ENCODE results near the gene KPNA2.
A peak's percentile ranks its signal among the peaks of the same experiment; 100 is the strongest.
"Not testable (repeated sequence)": the region's sequence is repeated elsewhere in the genome, so short reads cannot be mapped to it uniquely, and the experiment has no call there.

KPNA2 gene

DNA sequence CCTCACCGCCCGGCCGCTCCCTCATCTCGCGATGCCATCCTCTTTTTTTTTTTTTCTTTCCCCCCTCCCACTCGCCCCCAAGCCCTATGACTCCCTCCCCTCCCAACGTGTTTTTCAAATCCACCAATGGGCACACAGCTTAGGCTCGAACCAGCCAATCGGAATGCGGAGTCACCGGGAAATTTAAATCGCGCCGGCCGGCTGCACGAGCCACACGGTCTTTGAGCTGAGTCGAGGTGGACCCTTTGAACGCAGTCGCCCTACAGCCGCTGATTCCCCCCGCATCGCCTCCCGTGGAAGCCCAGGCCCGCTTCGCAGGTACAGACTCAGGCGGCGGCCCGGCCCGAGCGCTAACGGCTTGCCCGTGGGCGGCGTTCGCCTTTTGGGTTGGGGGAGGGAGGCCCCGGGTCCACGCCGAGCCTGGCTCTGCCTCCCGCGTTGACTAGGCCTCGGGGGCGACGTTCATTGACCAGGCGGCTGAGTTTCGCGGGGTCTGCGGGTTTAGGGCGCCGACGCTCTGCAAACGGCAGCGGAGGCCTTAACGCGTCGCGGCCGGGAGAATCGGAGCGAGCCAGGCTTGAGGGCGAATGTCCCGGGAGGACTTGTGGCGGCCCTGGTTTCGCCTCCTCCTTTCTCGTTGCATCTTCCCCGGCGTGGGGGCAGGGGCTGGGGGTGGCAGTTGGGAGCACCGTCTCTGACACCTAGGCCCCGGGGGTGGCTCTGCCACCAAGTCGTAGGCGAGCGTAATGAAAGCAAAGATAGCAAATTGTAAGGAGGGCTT is at the start of gene KPNA2:
Gene KPNA2, plus strand, starts transcription at position 213 of the 781 bp plus-strand sequence. CDS start 1,398 bp downstream, outside the sequence.
- peak; percentile 94 for DNase-seq

DNA sequence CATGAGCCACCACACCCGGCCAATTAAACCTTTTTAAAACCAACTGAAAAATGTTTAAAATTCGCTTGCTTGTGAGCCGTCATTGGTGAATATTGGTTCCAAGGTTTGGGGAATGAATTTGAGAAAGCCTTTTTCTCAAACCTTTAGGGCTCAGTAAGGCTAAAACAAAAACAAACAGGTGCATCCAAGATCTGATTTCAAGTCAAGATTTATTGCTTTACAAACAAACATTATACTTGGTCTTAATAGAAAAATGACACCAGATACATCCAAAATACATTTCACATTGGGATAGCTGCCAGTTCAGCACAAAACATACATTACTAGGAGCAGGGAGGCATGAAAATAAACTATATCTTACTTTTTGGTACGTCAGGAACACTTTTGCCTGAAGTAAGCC is 44.6 kb upstream of the KPNA2 start:
- no peak for DNase-seq

DNA sequence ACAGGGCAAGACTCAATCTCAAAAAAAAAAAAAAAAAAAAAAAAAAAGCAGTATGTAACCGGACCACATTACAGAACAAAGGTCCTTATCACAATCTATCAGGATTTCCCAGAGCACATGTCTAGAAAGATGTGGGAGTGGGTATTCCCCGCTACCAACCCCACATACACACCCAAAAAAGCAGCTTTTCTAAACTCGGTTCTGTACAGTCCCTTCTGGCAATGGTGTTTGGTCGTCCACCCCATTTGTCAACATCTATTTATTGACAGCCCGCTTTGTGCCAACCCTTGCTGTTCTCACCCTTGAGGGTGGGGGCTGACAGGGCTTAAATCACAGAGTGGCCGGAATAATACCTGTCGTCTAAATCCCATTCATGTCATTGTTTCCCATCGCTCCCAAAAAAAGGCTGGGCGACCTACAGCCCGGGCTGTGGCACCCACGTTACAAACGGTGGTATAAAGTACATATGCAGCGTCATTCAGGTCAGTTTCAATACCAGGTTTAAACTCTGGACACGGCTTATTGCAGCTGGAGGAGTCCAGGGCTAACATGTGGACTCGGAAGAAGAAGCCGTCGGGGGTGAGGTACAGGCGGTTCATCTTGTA is 42.9 kb upstream of the KPNA2 start:
- DNase-seq = no peak

DNA sequence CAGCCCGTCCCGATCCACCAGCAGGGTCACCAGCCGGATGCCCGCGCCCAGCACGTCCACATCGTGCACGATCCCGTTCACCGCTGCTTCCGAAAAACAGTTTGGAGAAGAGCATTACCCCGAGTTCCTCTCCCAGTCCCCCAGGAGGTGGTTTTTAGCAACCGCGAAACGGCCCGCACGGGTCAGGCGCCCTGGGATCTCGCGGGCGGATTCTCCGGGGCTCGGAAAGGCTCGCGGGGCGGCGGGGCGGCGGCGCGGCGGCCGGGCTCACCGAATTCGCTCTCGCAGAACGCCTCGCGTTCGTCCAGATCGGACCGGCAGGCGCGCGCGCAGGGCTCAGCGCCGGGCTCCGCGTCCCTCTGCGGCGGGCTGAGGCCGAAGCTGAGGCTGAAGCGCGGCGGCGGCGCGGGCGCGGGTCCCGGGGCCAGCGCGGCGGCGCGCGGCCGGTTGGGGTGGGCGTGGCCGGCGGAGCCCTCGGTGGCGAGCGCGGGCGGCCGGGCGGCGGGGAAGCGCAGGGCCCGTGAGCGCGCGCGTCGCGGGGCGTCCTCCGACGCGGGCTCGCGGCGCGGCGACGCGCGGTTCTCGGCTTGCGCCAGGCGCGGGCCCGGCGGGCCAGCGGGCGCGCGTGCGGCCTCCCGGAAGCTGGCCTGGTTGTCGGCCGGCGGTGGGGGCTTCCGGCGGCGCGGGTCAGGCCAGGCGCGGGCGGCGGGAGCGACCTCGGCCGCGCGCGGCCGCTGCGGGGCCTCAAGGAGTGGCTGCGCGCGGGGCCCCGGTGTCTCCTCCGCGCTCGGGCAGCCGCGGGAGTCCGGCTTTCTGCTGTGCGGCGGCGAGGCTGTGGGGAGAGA is 42.2 kb upstream of the KPNA2 start:
- DNase-seq = peak; percentile 70

DNA sequence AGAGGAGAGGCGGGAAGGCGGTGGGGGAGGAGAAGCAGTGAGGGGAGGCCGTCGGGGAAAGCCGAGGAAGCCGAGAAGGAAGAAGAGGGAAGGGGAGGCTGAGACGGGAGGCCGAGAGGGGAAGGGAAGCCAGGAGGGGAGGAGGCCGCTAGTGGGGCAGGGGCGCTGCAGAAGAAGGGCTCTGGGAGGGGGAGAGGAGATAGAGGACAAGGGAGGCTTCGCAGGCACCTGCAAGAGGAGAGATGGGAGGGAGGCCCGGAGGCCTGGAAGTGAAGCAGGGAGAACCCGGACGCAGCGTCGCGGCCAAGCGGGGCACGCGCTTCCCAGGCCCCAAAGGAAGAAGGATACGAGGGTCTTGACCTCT is 41.6 kb upstream of the KPNA2 start:
- no peak for DNase-seq

DNA sequence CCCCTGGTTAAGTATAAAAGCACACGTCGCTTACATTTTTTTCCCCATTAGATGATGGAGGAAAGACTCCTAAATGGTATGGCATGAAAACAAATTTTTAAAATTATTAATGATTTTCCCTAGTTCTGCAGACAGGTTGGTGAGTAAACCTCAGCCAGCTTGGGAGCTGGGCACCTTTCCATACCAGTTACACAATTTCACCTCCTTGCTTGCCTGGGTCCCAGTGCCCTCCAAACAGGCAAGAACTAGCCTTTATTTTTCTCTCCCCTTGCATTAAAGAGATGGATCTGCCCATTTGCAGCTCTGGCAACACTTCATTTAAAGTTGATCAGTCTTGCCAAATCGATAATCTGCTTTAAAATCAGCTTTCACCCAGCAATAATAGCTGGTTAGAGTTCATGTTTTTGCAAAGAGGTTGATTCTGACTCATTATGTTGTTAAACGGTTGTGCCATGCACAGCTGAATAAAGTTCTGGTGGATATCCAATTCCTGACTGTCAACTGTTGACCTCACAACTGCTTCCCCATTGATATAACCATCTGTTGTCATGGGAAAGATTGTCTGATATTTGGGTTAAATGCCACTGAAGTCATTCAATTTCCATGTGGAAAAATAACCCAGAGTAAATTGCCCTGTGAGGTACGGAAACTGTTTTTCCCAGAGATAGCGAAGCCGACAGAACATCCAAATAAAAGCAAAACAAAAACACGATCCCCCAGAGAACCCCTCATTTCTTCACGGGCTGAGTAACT is 40.5 kb upstream of the KPNA2 start:
- DNase-seq = no peak

DNA sequence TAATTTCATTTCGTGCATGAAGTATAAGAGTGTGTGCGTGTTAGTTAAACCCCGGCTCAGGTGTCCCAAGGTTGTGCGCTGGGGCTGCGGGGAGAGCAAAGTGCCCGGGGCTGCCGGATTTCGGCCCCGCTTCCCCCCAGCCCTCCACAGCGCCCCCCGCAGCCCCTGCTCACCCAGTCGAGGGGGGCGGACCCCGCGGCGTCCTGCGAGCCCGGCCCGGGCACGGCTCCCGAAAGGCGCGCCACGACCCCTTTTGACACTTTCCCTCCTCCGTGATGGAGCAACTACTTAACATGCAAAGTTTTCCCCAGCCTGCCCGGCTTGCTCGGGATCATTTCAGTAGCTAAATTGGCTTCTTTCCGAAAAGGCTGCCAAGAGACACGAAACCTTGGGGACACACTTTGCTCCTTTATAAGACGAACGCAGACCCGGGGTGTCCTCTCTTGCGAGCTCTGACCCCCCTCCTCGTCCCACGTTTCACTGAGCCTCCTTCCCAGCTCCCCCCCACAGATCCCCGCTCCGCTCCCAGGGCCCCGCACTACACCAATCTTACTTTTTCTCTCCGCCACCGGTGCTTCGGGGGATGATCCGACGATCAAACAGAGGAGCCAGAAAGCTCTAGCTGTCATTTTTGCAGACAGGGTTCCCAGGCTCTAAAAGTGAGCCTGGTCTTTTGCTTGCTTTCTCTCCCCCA is 39.8 kb upstream of the KPNA2 start:
- no peak for DNase-seq

DNA sequence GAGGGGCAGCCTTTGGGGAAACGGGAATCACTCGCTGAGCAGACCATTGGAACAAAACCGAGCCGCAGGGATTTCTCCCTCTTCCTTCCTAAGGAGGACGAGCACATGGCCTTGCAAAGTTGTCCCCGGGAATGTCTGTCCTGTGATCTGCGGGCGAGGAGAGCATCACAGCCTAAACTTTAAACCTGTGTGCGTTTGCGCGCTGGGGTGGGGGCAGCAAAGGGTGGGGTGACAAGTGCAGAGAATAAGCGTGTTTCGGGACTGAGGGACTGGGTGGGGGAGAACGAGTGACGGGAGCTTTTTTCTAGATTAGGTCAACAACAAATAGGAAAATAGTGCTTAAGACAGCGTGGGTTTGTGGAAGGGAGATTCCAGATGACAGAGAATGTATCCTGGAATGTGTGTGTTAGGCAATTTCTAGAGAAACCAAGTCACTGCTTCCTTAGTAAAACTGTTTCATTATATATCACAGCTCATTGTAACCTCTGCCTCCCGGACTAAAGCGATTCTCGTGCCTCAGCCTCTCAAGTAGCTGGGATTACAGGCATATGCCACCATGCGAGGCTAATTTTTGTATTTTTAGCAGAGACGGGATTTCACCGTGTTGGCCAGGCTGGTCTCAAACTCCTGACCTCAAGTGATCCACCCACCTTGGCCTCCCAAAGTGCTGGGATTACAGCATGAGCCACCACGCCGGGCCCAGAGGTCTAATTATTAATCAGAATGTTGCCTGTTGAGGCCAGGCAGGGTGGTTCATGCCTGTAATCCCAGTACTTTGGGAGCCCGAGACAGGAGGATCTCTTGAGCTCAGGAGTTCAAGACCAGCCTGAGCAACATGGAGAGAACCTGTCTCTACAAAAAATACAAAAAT is 39.0 kb upstream of the KPNA2 start, which contains the start of gene C17orf58:
Gene C17orf58, minus strand, starts transcription at position 169 of the 871 bp plus-strand sequence. CDS start 271 bp downstream, outside the sequence.
- DNase-seq = not testable (repeated sequence)

DNA sequence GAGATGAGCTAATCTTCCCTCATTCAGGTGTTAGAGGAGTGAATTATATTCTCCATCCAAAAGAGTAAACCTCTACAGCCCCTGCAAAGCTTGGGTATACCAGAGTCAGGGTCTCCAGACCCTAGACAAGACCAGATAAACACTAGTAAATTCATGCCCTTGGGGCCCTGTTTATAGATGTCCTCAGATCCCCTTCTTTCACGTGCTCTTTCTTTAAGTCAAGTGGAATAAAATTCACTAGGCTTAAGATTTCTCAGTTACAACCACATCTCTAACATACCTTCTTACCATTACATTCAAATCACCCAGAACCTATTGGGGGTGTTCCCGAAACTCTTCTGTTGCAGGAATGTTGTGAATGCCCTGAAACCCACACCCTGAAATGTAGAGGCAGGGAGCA is 37.1 kb upstream of the KPNA2 start:
- no peak for DNase-seq

DNA sequence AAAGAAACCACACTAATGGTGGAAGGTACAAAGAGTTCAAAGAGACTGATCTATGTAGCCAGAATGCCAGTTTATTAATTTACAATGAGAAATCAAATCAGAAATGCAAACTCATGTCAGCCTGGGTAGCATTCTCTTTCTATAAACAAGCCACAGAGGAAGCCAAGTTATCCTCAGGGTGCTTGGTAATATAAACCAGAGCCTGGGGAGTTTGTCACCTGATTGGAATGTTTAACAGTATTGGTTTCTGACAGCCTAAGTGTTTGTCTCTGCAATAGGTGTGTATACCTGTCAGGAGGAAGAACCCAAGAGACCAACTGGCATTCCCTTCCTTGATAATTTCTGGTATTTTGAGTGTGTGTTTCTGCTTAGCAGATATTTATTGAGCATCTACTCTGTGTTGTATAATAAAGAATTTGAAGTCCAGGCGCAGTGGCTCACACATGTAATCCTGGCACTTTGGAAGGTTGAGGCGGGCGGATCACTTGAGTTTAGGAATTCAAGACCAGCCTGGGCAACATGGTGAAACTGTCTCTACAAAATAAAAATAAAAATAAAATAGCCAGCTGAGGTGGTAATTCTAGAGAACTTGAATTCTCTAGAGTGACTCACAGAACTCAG is 36.1 kb upstream of the KPNA2 start:
- DNase-seq = no peak

DNA sequence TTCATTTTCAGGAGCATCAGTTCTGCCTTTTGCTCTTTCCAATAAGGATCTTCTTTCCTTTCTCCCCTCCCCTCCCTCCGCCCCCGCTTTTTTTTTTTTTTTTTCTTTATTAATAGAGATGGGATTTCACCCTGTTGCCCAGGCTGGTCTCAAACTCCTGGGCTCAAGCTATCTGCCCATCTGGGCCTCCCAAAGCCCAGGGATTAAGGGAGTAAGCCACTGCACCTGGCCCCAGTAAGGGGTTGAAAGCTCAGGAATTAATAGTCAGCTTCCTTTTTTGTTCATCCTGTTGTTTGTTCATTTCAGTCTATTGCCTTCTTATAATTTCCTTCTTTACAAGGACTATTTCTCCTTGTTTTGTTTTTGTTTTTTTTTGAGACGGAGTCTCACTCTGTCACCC is 31.3 kb upstream of the KPNA2 start:
- DNase-seq = no peak

DNA sequence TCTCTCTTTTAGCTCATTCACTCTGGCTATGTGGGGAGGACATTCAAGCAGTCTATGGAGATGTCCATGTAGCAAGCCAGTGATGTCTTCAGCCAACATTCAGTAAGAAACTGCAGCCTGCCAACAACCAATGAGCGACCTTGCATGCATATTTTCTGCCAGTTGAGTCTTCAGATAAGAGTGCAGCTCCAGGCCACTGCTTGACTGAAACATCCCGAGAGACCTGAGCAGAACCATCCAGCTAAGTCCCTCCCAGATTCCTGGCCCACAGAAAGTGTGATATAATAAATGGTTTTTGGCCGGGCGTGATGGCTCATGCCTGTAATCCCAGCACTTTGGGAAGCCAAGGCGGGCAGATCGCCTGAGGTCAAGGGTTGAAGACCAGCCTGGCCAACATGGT is 28.7 kb upstream of the KPNA2 start:
- DNase-seq = no peak

DNA sequence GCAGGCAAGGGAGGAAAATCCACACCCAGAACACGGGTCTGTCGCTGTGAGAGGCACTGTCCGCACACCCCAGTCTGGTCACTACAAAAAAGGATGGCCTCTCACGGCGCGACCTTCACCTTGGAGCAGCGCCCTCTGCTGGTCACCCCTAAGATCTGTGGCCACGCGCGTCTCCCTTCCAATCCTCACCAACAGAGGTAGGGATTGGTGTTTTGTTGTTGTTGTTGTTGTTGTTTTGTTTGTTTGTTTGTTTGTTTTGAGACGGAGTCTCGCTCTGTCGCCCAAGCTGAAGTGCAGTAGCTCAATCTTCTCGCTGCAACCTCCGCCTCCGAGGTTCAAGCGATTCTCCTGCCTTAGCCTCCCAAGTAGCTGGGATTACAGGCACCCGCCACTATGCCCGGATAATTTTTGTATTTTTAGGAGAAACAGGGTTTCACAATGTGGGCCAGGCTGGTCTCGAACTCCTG is 24.3 kb upstream of the KPNA2 start:
- no peak for DNase-seq

DNA sequence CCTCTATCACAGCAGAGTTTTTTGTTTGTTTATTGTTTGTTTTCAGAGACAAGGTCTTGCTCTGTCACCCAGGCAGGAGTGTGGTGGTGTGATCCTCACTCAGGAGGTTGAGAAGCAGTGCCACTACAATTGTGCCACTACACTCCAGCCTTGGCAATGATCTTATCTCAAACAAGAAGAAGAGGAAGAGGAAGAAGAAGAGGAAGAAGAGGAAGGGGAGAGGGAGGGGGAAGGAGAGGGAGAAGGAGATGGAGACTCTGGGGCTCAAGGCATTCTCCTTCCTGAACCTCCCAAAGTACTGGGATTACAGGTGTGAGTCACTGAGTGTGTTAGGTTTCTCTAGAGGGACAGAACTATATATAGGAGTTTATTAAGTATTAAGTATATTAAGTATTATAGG is 22.1 kb upstream of the KPNA2 start:
- DNase-seq = no peak

DNA sequence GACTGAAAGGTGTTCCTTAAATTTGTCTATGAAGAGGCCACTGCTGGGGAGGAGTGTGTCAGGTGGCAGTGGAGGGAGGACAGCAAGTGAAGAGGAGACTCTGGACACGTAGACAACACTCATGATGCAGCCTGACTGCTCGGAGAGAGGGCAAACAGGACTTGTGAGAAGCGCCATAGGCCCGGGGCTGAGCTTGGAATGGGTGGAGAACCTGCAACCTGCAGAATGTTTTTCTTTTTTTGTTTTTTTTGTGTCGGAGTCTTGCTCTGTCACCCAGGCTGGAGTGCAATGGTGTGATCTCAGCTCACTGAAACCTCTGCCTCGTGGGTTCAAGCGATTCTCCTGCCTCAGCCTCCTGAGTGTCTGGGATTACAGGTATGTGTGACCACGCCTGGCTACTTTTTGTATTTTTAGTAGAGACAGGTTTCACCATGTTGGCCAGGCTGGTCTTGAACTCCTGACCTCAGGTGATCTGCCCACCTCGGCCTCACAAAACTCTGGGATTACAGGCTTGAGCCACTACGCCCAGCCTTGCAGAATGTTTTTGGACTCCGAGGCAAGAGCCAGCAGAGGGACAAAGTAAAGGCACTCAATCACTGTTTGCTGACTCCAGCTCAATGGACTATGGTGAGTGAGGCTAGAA is 20.3 kb upstream of the KPNA2 start:
- no peak for DNase-seq

DNA sequence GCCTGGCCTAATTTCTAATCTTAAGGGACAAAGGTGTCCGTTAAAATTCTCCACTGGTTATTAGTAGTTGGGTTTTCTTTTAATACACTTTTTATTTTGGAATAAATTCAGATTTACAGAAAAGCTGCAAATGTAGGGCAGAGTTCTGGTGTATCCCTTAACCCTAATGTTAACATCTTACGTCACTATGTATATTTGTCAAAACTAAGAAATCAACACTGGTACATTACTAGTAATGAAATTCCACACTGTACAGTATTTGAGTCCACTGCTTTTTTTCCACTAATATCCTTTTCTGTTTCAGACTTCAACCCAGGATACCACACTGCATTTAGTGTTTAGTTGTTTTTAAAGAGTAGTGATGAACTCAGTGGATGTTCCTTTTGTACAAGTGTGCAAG is 18.7 kb upstream of the KPNA2 start:
- no peak for DNase-seq

DNA sequence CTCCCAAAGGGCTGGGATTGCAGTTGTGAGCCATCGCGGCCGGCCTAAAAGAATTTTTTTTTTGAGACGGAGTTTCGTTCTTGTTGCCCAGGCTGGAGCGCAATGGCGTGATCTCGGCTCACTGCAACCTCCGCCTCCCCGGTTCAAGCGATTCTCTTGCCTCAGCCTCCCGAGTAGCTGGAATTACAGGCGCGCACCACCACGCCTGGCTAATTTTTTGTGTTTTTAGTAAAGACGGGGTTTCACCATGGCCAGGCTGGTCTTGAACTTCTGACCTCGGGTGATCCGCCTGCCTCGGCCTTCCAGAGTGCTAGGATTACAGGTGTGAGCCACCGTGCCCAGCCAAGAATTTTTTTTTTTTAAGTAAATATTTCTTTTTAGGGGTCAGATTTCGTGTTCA is 17.0 kb upstream of the KPNA2 start:
- not testable (repeated sequence) for DNase-seq

DNA sequence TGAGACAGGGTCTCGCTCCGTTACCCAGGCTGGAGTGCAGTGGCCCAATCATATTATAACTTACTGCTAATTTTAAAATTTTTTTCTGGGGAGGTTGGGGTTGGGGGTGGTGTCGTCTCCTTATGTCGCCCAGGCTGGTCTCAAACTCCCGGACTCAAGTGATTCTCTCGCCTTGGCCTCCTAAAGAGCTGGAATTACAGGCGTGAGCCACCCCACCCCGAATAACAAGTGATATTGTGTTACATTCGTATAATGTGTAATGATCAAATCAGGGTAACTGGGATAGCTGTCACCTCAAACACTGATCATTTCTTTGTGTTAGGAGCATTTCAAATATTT is 16.2 kb upstream of the KPNA2 start:
- no peak for DNase-seq

DNA sequence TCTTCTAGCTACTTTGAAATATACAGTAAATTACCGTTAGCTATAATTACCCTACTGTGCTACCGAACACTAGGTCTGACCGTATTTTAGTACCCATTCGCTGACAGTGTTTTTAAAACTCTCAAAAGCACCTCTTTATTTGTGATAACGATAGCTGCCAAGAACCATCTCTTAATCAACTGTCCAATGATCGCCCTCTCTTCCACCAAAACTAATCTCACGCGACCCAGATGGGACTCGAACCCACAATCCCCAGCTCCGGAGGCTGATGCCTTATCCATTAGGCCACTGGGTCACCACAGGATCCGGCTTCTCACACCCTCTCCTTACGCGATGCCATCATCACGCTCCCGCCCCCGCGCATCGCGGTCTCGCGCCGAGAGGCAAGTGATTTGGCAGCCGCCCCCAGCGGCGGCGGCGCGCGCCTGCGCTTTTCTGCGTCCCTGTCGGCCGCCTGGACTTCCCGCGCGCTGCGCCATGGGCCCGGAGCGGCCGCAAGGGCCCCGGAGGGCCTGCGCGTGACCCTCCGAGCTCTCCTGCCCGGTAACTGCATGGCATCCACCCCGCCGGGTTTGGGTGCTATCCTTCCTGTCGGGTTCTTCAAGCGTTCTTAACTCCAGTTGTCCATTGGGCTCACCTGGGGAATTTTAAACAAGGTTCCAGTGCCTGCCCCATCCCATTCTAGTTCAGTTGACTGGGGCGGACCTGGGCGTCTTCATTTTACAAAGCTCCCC is 15.7 kb upstream of the KPNA2 start:
- peak; percentile 94 for DNase-seq

DNA sequence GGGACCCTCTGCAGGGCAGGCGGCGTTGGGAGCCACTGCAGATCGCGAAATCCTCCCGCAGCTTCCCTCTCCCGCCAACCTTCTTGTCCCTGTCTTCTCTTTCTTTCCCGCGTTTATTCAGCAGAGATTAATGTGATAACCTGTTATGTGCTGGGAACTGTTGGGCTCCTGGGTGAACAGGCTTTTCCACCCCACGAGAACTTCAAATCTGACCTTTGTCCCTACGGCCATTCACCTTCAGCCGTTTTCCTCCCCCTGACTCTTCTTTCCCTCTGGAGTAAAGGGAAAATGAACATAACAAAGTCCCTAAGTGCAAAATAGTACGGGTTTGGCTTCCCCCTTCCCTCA is 15.2 kb upstream of the KPNA2 start:
- DNase-seq = no peak

Measured in NCI-H2107 (cell line).